Limb (tissue), 2 donors: ENCODE data around the gene ITGB7.

Source experiments
- DNase-seq, 2 donors: peaks; one replicate each; pipeline ENCODE4 v3.0.0-alpha.2; 2016; ENCODE audit errors: extremely low spot score in 2 of 2

ITGB7 gene

GRCh38 chr12:53147181-53147580 is 59.9 kb downstream of the ITGB7 start:
- DNase-seq, result no peak

- DNase-seq, result no peak
Measured at GRCh38 chr12:53145383-53146260, 61.4 kb downstream of the ITGB7 start.

GRCh38 chr12:53143355-53143754 is 63.7 kb downstream of the ITGB7 start:
- DNase-seq, result no peak
